ENCODE data around the gene HCN2.

- TF ChIP-seq, protein P1, sequence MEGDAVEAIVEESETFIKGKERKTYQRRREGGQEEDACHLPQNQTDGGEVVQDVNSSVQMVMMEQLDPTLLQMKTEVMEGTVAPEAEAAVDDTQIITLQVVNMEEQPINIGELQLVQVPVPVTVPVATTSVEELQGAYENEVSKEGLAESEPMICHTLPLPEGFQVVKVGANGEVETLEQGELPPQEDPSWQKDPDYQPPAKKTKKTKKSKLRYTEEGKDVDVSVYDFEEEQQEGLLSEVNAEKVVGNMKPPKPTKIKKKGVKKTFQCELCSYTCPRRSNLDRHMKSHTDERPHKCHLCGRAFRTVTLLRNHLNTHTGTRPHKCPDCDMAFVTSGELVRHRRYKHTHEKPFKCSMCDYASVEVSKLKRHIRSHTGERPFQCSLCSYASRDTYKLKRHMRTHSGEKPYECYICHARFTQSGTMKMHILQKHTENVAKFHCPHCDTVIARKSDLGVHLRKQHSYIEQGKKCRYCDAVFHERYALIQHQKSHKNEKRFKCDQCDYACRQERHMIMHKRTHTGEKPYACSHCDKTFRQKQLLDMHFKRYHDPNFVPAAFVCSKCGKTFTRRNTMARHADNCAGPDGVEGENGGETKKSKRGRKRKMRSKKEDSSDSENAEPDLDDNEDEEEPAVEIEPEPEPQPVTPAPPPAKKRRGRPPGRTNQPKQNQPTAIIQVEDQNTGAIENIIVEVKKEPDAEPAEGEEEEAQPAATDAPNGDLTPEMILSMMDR (IDR thresholded peaks at IDR 0.05), result no peak
- TF ChIP-seq POLR2AphosphoS5 (IDR thresholded peaks at IDR 0.05; ENCODE audit: insufficient read depth in 1 of 2, low read depth in 1 of 2), result no peak
These were observed 23.3 kb downstream of the HCN2 start for GRCh38 chr19:612941-613340.

All from vagina (tissue), 2 donors.